H9 (cell line): ENCODE results near the gene LRIG3. TPM values are rescaled to one million over a fixed set of nuclear protein-coding genes. Genes with fewer than 3 reads are reported as not detected.

Source experiments
- DNase-seq: peaks from one replicate; pipeline ENCODE4 v3.0.0-alpha.2; 2017
- H2AFZ ChIP-seq: one replicate; pipeline ENCODE4 v1.6.1; 2013; ENCODE audit warnings: mild to moderate bottlenecking, low read length, control low read depth, moderate library complexity
- H2AK5ac ChIP-seq: 2 replicates; pipeline ENCODE4 v1.6.1; 2013; ENCODE audit warnings: low read length, control low read depth, mixed read lengths; ENCODE audit not compliant: insufficient read length
- H2BK120ac ChIP-seq: one replicate; pipeline ENCODE4 v1.6.1; 2013; ENCODE audit warnings: low read depth, mild to moderate bottlenecking, low read length, control low read depth, inconsistent platforms; ENCODE audit not compliant: poor library complexity, severe bottlenecking
- H2BK12ac ChIP-seq: 2 replicates; pipeline ENCODE4 v1.6.1; 2013; ENCODE audit warnings: low read length, control low read depth, mixed read lengths, low read depth; ENCODE audit not compliant: insufficient read length
- H2BK15ac ChIP-seq: 2 replicates; pipeline ENCODE4 v1.6.1; 2013; ENCODE audit warnings: low read depth, low read length, control low read depth
- H2BK20ac ChIP-seq: one replicate; pipeline ENCODE4 v1.6.1; 2013; ENCODE audit warnings: low read depth, mild to moderate bottlenecking, low read length, control low read depth, inconsistent platforms; ENCODE audit not compliant: poor library complexity, severe bottlenecking
- H2BK5ac ChIP-seq: 2 replicates; pipeline ENCODE4 v1.6.1; 2013; ENCODE audit warnings: low read length, control low read depth, mixed read lengths; ENCODE audit not compliant: insufficient read length
- H3K14ac ChIP-seq: 2 replicates; pipeline ENCODE4 v1.6.1; 2013; ENCODE audit warnings: low read length, control low read depth; ENCODE audit not compliant: insufficient read depth
- H3K18ac ChIP-seq: 2 replicates; pipeline ENCODE4 v1.6.1; 2013; ENCODE audit warnings: low read depth, mild to moderate bottlenecking, mixed read lengths, low read length, control low read depth; ENCODE audit not compliant: insufficient read length
- H3K23ac ChIP-seq: 2 replicates; pipeline ENCODE4 v1.6.1; 2013; ENCODE audit warnings: low read length, control low read depth, mixed read lengths, low read depth; ENCODE audit not compliant: insufficient read length
- H3K23me2 ChIP-seq: 2 replicates; pipeline ENCODE4 v1.6.1; 2013; ENCODE audit warnings: low read depth, mild to moderate bottlenecking, mixed read lengths, low read length, control low read depth; ENCODE audit not compliant: insufficient read length, poor library complexity, severe bottlenecking
- H3K27ac ChIP-seq: 2 replicates; pipeline ENCODE4 v1.5.1; 2013; ENCODE audit warnings: low read length, control low read depth, mixed read lengths, low read depth; ENCODE audit not compliant: insufficient read length
- H3K27me3 ChIP-seq: 2 replicates; pipeline ENCODE4 v1.6.1; 2013; ENCODE audit warnings: low read length, control low read depth, inconsistent platforms; ENCODE audit not compliant: insufficient read depth
- H3K4ac ChIP-seq: 2 replicates; pipeline ENCODE4 v1.6.1; 2013; ENCODE audit warnings: low read depth, mild to moderate bottlenecking, control low read depth, inconsistent platforms, low read length, moderate library complexity
- H3K4me1 ChIP-seq: 2 replicates; pipeline ENCODE4 v1.6.1; 2013; ENCODE audit warnings: low read length, control low read depth, inconsistent platforms; ENCODE audit not compliant: insufficient read depth
- H3K4me2 ChIP-seq: 2 replicates; pipeline ENCODE4 v1.6.1; 2013; ENCODE audit warnings: low read length, control low read depth, mixed read lengths; ENCODE audit not compliant: insufficient read length, insufficient read depth
- H3K56ac ChIP-seq: 2 replicates; pipeline ENCODE4 v1.6.1; 2013; ENCODE audit warnings: low read depth, mild to moderate bottlenecking, mixed read lengths, low read length, control low read depth; ENCODE audit not compliant: insufficient read length
- H3K79me1 ChIP-seq: 2 replicates; pipeline ENCODE4 v1.6.1; 2013; ENCODE audit warnings: low read depth, mild to moderate bottlenecking, moderate library complexity, low read length, control low read depth, inconsistent platforms; ENCODE audit not compliant: insufficient read depth, poor library complexity, severe bottlenecking
- H3K79me2 ChIP-seq: 2 replicates; pipeline ENCODE4 v1.6.1; 2013; ENCODE audit warnings: low read length, control low read depth, inconsistent platforms; ENCODE audit not compliant: insufficient read depth
- H3K9ac ChIP-seq: 2 replicates; pipeline ENCODE4 v1.6.1; 2013; ENCODE audit warnings: low read length, control low read depth, mixed read lengths; ENCODE audit not compliant: insufficient read length; ENCODE audit errors: extremely low read depth
- H3K9me3 ChIP-seq: one replicate; pipeline ENCODE4 v1.6.1; 2013; ENCODE audit warnings: low read depth, low read length, inconsistent platforms; ENCODE audit not compliant: control insufficient read depth
- H3T11ph ChIP-seq: one replicate; pipeline ENCODE4 v1.6.1; 2013; ENCODE audit warnings: mild to moderate bottlenecking, low read length, control low read depth, inconsistent platforms
- H4K20me1 ChIP-seq: one replicate; pipeline ENCODE4 v1.6.1; 2013; ENCODE audit not compliant: control insufficient read depth, insufficient read length, insufficient read depth
- H4K5ac ChIP-seq: 2 replicates; pipeline ENCODE4 v1.6.1; 2013; ENCODE audit warnings: low read depth, mild to moderate bottlenecking, mixed read lengths, low read length, control low read depth; ENCODE audit not compliant: insufficient read length
- H4K8ac ChIP-seq: replicated peaks from 2 replicates; pipeline ENCODE4 v1.6.1; 2013; ENCODE audit warnings: low read length, control low read depth, mixed read lengths, low read depth; ENCODE audit not compliant: insufficient read length
- H4K91ac ChIP-seq: 2 replicates; pipeline ENCODE4 v1.6.1; 2013; ENCODE audit warnings: low read depth, mild to moderate bottlenecking, moderate library complexity, mixed read lengths, low read length, control low read depth; ENCODE audit not compliant: insufficient read length
- H3K27ac Mint-ChIP-seq, 3 experiments: 2 replicates in 2 of 3; 3 replicates in 1 of 3; pipeline ENCODE4 v1.8.0; 2020 to 2021; ENCODE audit warnings: mixed read lengths in 3 of 3, mild to moderate bottlenecking in 1 of 3, moderate library complexity in 1 of 3
- H3K27me3 Mint-ChIP-seq: 2 replicates; pipeline ENCODE4 v1.8.0; 2021; ENCODE audit warnings: low read depth, mild to moderate bottlenecking, moderate library complexity, mixed read lengths
- H3K36me3 Mint-ChIP-seq, 3 experiments: 2 replicates in 2 of 3; 3 replicates in 1 of 3; pipeline ENCODE4 v1.8.0; 2020 to 2021; ENCODE audit warnings: low read depth in 3 of 3, mixed read lengths in 3 of 3; ENCODE audit not compliant: insufficient read depth in 1 of 3
- H3K4me1 Mint-ChIP-seq, 2 experiments: 2 replicates each; pipeline ENCODE4 v1.8.0; 2020; ENCODE audit warnings: mixed read lengths in 2 of 2
- H3K4me3 Mint-ChIP-seq, 2 experiments: 2 replicates in 1 of 2; 3 replicates in 1 of 2; pipeline ENCODE4 v1.8.0; 2020 to 2021; ENCODE audit warnings: mild to moderate bottlenecking in 2 of 2, mixed read lengths in 2 of 2, moderate library complexity in 1 of 2
- H3K9me3 Mint-ChIP-seq, 2 experiments: 2 replicates in 1 of 2; 3 replicates in 1 of 2; pipeline ENCODE4 v1.8.0; 2020; ENCODE audit warnings: mild to moderate bottlenecking in 2 of 2, mixed read lengths in 2 of 2, moderate library complexity in 1 of 2
- CTCF ChIP-seq: fragments of 200-600 bp; sonication (generic); conservative IDR thresholded peaks from 3 replicates; pipeline ENCODE4 v1.8.0; 2021; ENCODE audit warnings: antibody characterized with exemption, mild to moderate bottlenecking
- WGBS: extraction: QIAGEN DNeasy Blood & Tissue Kit; methylation state at CpG from one replicate; pipeline ENCODE4 v1.1.7; 2013; ENCODE audit warnings: missing lambda C conversion rate, low lambda C conversion rate, mixed read lengths; ENCODE audit not compliant: insufficient read length; ENCODE audit errors: extremely low coverage; 5-methylcytosine and 5-hydroxymethylcytosine counted together
- total RNA-seq: library from RNA; stranded (reverse); gene quantifications from 2 replicates; pipeline ENCODE4 v1.2.1, GENCODE V29; 2021

Gene LRIG3
- total RNA-seq, 1 experiment from 2014 or later: 10.9 TPM

- no peak for DNase-seq
- Histone ChIP-seq H3K79me2 (no peaks in the 10 kb centered on the region), H2BK120ac (no peak overlapping the region), H3K23me2 (no peaks in the 10 kb centered on the region), H3K27me3 (peaks cover 3% of the 10 kb centered on the region; the same call in 1 of the 2 replicates), H2AFZ (no peak overlapping the region), H2AK5ac (no peak overlapping the region), H3K9me3 (no peaks in the 10 kb centered on the region), H4K20me1 (no peaks in the 10 kb centered on the region), H3K27ac (no peak overlapping the region), H3K14ac (no peak overlapping the region), H3K9ac (no peak overlapping the region), H2BK15ac (no peak overlapping the region), H4K8ac (no peak overlapping the region), H3T11ph (no peak overlapping the region), H3K4me1 (peaks cover 3% of the 10 kb centered on the region), H3K79me1 (no peaks in the 10 kb centered on the region), H3K18ac (no peak overlapping the region), H3K4ac (no peak overlapping the region), H3K23ac (no peak overlapping the region), H2BK20ac (no peak overlapping the region), H2BK12ac (no peak overlapping the region), H4K91ac (no peak overlapping the region), H4K5ac (no peak overlapping the region), H2BK5ac (no peak overlapping the region), H3K4me2 (no peak overlapping the region), H3K56ac (no peak overlapping the region)
- TF ChIP-seq CTCF: no peak
- peaks cover 12 to 32% of the 10 kb centered on the region in 2 experiments for H3K4me1 Mint-ChIP-seq
- no peaks in the 10 kb centered on the region for H3K9me3 Mint-ChIP-seq
- peaks cover 21 to 58% (median 45%) of the 10 kb centered on the region in 3 experiments for H3K36me3 Mint-ChIP-seq
- H3K27ac Mint-ChIP-seq: no peak overlapping the region
- WGBS: no CpG with 5 or more reads among the region's 3 CpGs
- H3K27me3 Mint-ChIP-seq: peaks cover 8% of the 10 kb centered on the region; the same call in 1 of the 2 replicates
- H3K4me3 Mint-ChIP-seq: no peak overlapping the region
Observed at GRCh38 chr12:58883576-58884334, 36.5 kb downstream of the LRIG3 start.
